K562 (cell line): ENCODE data around the gene HEPACAM2. TPM values are rescaled to one million over a fixed set of nuclear protein-coding genes. Genes with fewer than 3 reads are reported as not detected.

ENCODE experiments used
- BDP1 ChIP-seq: IDR thresholded peaks from 3 replicates; pipeline ENCODE4 v1.6.1; 2011; ENCODE audit not compliant: insufficient read length, insufficient read depth
- FOS ChIP-seq: IDR thresholded peaks from 3 replicates; pipeline ENCODE4 v1.6.1; 2011; ENCODE audit not compliant: insufficient read length; ENCODE audit errors: extremely low read depth
- GATAD2B ChIP-seq: fragments of 450-650 bp; IDR thresholded peaks from 2 replicates; pipeline ENCODE4 v1.6.1; 2017; ENCODE audit warnings: mild to moderate bottlenecking, borderline replicate concordance
- HDAC3 ChIP-seq: fragments of 450-650 bp; IDR thresholded peaks from 2 replicates; pipeline ENCODE4 v1.6.1; 2018; ENCODE audit warnings: borderline replicate concordance, mild to moderate bottlenecking, moderate library complexity; ENCODE audit not compliant: partially characterized antibody
- L3MBTL2 ChIP-seq: fragments of 450-650 bp; IDR thresholded peaks from 2 replicates; pipeline ENCODE4 v1.6.1; 2016; ENCODE audit warnings: mild to moderate bottlenecking, moderate library complexity
- MBD1 ChIP-seq: fragments of 250-450 bp; sonication (Bioruptor Pico); IDR thresholded peaks from 2 replicates; pipeline ENCODE4 v1.8.0; 2022; ENCODE audit warnings: inconsistent platforms
- NFXL1 ChIP-seq: fragments of 450-650 bp; formaldehyde crosslinking; IDR thresholded peaks from 2 replicates; pipeline ENCODE4 v1.4.0; 2021; ENCODE audit warnings: mild to moderate bottlenecking
- NR2C2 ChIP-seq, 2 experiments: fragments of 200-800 bp in 1 of 2; sonication (Bioruptor generic) in 1 of 2; sonication (generic) in 1 of 2; formaldehyde crosslinking in 1 of 2; IDR thresholded peaks; 2 replicates each; pipeline versions ENCODE4 v1.6.1 to v1.8.0; 2016 to 2022; ENCODE audit warnings: mild to moderate bottlenecking in 1 of 2, missing compliant biosample characterization in 1 of 2, missing genetic modification characterization in 1 of 2, missing genetic modification reagents in 1 of 2
- RAD21 ChIP-seq, 2 experiments: fragments of 250-450 bp in 1 of 2; fragments of 450-650 bp in 1 of 2; sonication (Bioruptor Pico) in 1 of 2; formaldehyde crosslinking in 1 of 2; IDR thresholded peaks in 1 of 2; conservative IDR thresholded peaks in 1 of 2; 2 replicates each; pipeline versions ENCODE4 v1.4.0 to v1.8.0; 2020 to 2022; ENCODE audit warnings: mild to moderate bottlenecking in 2 of 2, moderate library complexity in 1 of 2
- RFX1 ChIP-seq: fragments of 450-650 bp; IDR thresholded peaks from 2 replicates; pipeline ENCODE4 v1.6.1; 2016; ENCODE audit warnings: mild to moderate bottlenecking, moderate library complexity
- TEAD2 ChIP-seq: fragments of 450-650 bp; IDR thresholded peaks from 2 replicates; pipeline ENCODE4 v1.6.1; 2016; ENCODE audit warnings: missing genetic modification characterization, control low read depth, missing compliant biosample characterization
- TOE1 ChIP-seq, 2 experiments: fragments of 450-650 bp in 1 of 2; sonication (generic) in 1 of 2; formaldehyde crosslinking in 1 of 2; IDR thresholded peaks; 2 replicates each; pipeline versions ENCODE4 v1.7.1 to v1.8.0; 2016 to 2022; ENCODE audit warnings: borderline replicate concordance in 2 of 2, mild to moderate bottlenecking in 2 of 2, antibody characterized with exemption in 1 of 2, inconsistent platforms in 1 of 2, low read depth in 1 of 2, missing genetic modification reagents in 1 of 2, moderate library complexity in 1 of 2
- ZBTB49 ChIP-seq: sonication (generic); formaldehyde crosslinking; IDR thresholded peaks from 2 replicates; pipeline ENCODE4 v1.8.0; 2022; ENCODE audit warnings: missing genetic modification reagents, mild to moderate bottlenecking, borderline replicate concordance
- ZEB2 ChIP-seq: fragments of 450-650 bp; IDR thresholded peaks from 2 replicates; pipeline ENCODE4 v1.6.1; 2016
- ZNF165 ChIP-seq: fragments of 250-450 bp; sonication (Bioruptor Pico); IDR thresholded peaks from 2 replicates; pipeline ENCODE4 v1.4.0; 2020; ENCODE audit warnings: borderline replicate concordance
- ZNF586 ChIP-seq: fragments of 450-650 bp; formaldehyde crosslinking; conservative IDR thresholded peaks from 2 replicates; pipeline ENCODE4 v1.4.0; 2020; ENCODE audit warnings: mild to moderate bottlenecking, moderate library complexity
- polyA plus RNA-seq, 8 experiments: library from polyadenylated mRNA; depleted of rRNA in 4 of 8; stranded (reverse) in 5 of 8; unstranded in 3 of 8; fragments of >200 nt; fragmentation: Nextera tagmentation in 2 of 8; fragmentation: Illumina TruSeq in 1 of 8; extraction: Ambion mirVana in 2 of 8; extraction: Trizol in 1 of 8; gene quantifications; 2 replicates each; pipeline versions ENCODE4 v1.2.1 to v1.2.3, GENCODE V29; 2011 to 2014; ENCODE audit warnings: inconsistent platforms in 1 of 8, missing spikeins in 1 of 8
- total RNA-seq, 7 experiments: library from RNA; depleted of rRNA in 6 of 7; stranded (reverse); fragments of >200 nt in 6 of 7; fragmentation: Illumina TruSeq in 2 of 7; extraction: Trizol in 2 of 7; gene quantifications; 2 replicates each; pipeline versions ENCODE4 v1.2.1 to v1.2.3, GENCODE V29; 2011 to 2021; ENCODE audit warnings: low replicate concordance in 1 of 7
- TF ChIP-seq, protein P1 (sequence below): fragments of 450-650 bp; IDR thresholded peaks from 2 replicates; pipeline ENCODE4 v1.6.1; 2018; ENCODE audit not compliant: partially characterized antibody

The HEPACAM2 gene
- total and polyA plus RNA-seq, 9 of the 15 experiments (the other 6 are each of a cell fraction or from before 2014, with no cell fraction given) = 2.0 to 6.5 (median 3.9) TPM

DNA sequence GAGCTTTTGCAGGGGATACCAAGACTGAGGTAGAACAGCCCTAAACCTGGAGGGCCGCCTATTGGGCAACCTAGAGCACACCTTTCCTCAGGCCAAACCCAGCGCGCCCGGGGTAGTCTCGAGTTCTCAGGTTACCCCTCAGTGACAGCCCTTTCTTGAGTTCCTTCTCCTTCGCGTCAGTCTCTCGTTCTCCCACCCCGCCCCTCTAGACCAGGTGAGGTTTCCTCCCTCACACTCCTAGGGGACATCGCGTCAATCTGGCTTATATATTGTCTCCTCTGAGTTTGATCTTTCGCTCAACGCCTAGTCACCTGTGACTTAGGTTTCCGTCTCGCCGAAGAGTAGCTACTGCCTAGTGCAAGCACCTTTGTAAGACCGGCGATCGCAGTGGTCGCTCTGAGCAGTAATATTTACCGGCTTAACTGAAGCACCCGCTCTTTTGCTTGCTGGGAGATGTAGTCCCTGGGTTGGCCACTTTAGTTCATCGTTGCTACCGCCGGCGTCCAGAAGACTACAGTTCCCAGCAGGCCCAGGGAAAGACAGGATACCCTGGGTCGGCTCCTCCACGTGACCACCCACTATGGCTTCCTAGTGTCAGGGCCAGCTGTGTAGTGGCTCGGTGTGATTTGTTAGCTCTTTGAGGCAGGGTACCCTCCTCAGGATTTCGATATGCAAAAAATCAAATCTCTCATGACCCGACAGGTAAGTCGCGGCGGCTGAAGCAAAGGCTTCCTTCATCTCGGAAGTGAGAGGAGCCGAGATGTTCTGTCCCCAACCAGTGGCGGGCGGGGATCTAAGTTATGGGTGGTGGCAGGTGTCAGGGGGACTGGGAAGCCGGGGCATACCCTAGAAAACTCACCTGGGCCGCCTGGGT, 5.8 kb upstream of the HEPACAM2 start, which contains the start of gene VPS50 (continued):
- TF ChIP-seq TOE1 (IDR thresholded peaks at IDR 0.05; ENCODE audit: borderline replicate concordance) (peak; percentile 87), TOE1 (CRISPR knock-in tag; IDR thresholded peaks at IDR 0.05; ENCODE audit: borderline replicate concordance, low read depth) (no peak), MBD1 (CRISPR knock-in tag) (no peak), NR2C2 (CRISPR knock-in tag; IDR thresholded peaks at IDR 0.05) (no peak; the same call in 1 of the 2 replicates), NR2C2 (tag; IDR thresholded peaks at IDR 0.05) (peak; percentile 97), NFXL1 (CRISPR knock-in tag) (no peak), ZNF586 (CRISPR knock-in tag) (no peak), L3MBTL2 (peak; percentile 62), GATAD2B (no peak), ZEB2 (peak; percentile 92), HDAC3 (no peak), RAD21 (CRISPR knock-in tag; conservative IDR thresholded peaks at IDR 0.05 in 1 of 2, IDR thresholded peaks at IDR 0.05 in 1 of 2) (no peak; a peak in 1 of 4 replicates), FOS (no peak), BDP1 (no peak), ZNF165 (CRISPR knock-in tag) (no peak), RFX1 (no peak), ZBTB49 (no peak), TEAD2 (tag) (no peak)
- TF ChIP-seq, protein P1, sequence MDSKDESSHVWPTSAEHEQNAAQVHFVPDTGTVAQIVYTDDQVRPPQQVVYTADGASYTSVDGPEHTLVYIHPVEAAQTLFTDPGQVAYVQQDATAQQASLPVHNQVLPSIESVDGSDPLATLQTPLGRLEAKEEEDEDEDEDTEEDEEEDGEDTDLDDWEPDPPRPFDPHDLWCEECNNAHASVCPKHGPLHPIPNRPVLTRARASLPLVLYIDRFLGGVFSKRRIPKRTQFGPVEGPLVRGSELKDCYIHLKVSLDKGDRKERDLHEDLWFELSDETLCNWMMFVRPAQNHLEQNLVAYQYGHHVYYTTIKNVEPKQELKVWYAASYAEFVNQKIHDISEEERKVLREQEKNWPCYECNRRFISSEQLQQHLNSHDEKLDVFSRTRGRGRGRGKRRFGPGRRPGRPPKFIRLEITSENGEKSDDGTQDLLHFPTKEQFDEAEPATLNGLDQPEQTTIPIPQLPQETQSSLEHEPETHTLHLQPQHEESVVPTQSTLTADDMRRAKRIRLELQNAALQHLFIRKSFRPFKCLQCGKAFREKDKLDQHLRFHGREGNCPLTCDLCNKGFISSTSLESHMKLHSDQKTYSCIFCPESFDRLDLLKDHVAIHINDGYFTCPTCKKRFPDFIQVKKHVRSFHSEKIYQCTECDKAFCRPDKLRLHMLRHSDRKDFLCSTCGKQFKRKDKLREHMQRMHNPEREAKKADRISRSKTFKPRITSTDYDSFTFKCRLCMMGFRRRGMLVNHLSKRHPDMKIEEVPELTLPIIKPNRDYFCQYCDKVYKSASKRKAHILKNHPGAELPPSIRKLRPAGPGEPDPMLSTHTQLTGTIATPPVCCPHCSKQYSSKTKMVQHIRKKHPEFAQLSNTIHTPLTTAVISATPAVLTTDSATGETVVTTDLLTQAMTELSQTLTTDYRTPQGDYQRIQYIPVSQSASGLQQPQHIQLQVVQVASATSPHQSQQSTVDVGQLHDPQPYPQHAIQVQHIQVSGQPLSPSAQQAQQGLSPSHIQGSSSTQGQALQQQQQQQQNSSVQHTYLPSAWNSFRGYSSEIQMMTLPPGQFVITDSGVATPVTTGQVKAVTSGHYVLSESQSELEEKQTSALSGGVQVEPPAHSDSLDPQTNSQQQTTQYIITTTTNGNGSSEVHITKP = peak; percentile 78
